NCI-H2227 (cell line): ENCODE results near the gene SGK1.
A peak's percentile ranks its signal among the peaks of the same experiment; 100 is the strongest.

Experiments
- DNase-seq: peaks from one replicate; lab custom pipeline; 2025; ENCODE audit not compliant: unreplicated experiment; lab: John Stamatoyannopoulos, UW

Gene SGK1

GRCh38 chr6:134317471-134318131, at the start of gene SGK1:
Gene SGK1 (minus strand): TSS chr6:134318112. CDS start chr6:134317460, 652 bp downstream.
- peak; percentile 28 for DNase-seq

GRCh38 chr6:134363323-134364039, 45.6 kb upstream of the SGK1 start:
- DNase-seq = no peak

GRCh38 chr6:134361011-134361410, 43.1 kb upstream of the SGK1 start:
- DNase-seq = no peak

GRCh38 chr6:134359302-134359701, 41.4 kb upstream of the SGK1 start:
- DNase-seq = no peak

GRCh38 chr6:134358320-134358719, 40.4 kb upstream of the SGK1 start:
- DNase-seq = no peak

- no peak for DNase-seq
Observed at GRCh38 chr6:134357022-134357487, 39.1 kb upstream of the SGK1 start.

GRCh38 chr6:134356405-134356804, 38.5 kb upstream of the SGK1 start:
- DNase-seq = no peak

- DNase-seq = peak; percentile 20
Observed at GRCh38 chr6:134352786-134353480, 35.0 kb upstream of the SGK1 start.

GRCh38 chr6:134351615-134352474, 33.9 kb upstream of the SGK1 start:
- DNase-seq = no peak

GRCh38 chr6:134347885-134348805, 30.2 kb upstream of the SGK1 start:
- DNase-seq = no peak

- no peak for DNase-seq
Observed at GRCh38 chr6:134346932-134347545, 29.1 kb upstream of the SGK1 start.

- no peak for DNase-seq
Observed at GRCh38 chr6:134345789-134346188, 27.9 kb upstream of the SGK1 start.

- no peak for DNase-seq
Observed at GRCh38 chr6:134343066-134343465, 25.2 kb upstream of the SGK1 start.

GRCh38 chr6:134341999-134342567, 24.2 kb upstream of the SGK1 start:
- DNase-seq = no peak

GRCh38 chr6:134340179-134340975, 22.5 kb upstream of the SGK1 start:
- no peak for DNase-seq

GRCh38 chr6:134339216-134339615, 21.3 kb upstream of the SGK1 start:
- DNase-seq = no peak

- no peak for DNase-seq
Observed at GRCh38 chr6:134331256-134331655, 13.3 kb upstream of the SGK1 start.

GRCh38 chr6:134330555-134330954, 12.6 kb upstream of the SGK1 start:
- DNase-seq = no peak
